Vagina (tissue), 2 donors: Measurements from ENCODE around the gene ORM2.
"Not testable (repeated sequence)": the region's sequence is repeated elsewhere in the genome, so short reads cannot be mapped to it uniquely, and the experiment has no call there.

Source experiments
- CTCF ChIP-seq, 3 experiments: fragments of 450-650 bp in 2 of 3; fragments of 200-600 bp in 1 of 3; sonication (generic) in 1 of 3; IDR thresholded peaks; one replicate each; pipeline ENCODE4 v1.5.1; 2017 to 2019; ENCODE audit warnings: antibody characterized with exemption in 3 of 3, mild to moderate bottlenecking in 2 of 3, moderate library complexity in 2 of 3
- POLR2AphosphoS5 ChIP-seq, 2 donors: sonication (generic); formaldehyde crosslinking; IDR thresholded peaks; one replicate each; pipeline ENCODE4 v1.9.0; 2017; ENCODE audit warnings: antibody characterized with exemption in 2 of 2, mild to moderate bottlenecking in 2 of 2, low read depth in 1 of 2; ENCODE audit not compliant: insufficient read depth in 1 of 2

GRCh38 chr9:114328357-114328820 lies 1.3 kb upstream of the ORM2 start:
- not testable (repeated sequence) for TF ChIP-seq CTCF (IDR thresholded peaks at IDR 0.05); POLR2AphosphoS5 (IDR thresholded peaks at IDR 0.05; ENCODE audit: insufficient read depth in 1 of 2, low read depth in 1 of 2)
